ENCODE measurements around the gene RASD1.
"Not testable (repeated sequence)": the region's sequence is repeated elsewhere in the genome, so short reads cannot be mapped to it uniquely, and the experiment has no call there.

Gene RASD1

GRCh38 chr17:17468217-17469010 lies 27.8 kb downstream of the RASD1 start:
- DNase-seq, result no peak

DNA sequence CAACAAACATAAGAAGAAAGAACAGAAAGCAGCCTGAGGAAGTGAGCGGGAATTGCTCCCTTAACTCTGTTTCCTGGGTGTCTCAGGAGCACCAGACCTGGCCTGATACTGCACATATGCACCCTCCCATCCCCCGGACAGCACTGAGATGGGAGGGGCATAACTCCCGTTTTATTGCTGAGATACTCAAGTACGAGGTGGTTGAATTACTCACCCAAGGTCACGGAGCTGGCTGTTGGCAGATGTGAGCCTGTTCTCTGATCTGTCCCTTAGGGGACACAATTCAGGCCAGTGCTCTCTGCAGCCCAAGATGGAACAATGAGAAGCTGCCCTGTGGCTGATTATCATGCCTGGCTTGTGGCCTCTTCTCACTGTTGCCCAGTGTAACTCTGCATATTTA lies 28.5 kb downstream of the RASD1 start:
- no peak for DNase-seq

DNA sequence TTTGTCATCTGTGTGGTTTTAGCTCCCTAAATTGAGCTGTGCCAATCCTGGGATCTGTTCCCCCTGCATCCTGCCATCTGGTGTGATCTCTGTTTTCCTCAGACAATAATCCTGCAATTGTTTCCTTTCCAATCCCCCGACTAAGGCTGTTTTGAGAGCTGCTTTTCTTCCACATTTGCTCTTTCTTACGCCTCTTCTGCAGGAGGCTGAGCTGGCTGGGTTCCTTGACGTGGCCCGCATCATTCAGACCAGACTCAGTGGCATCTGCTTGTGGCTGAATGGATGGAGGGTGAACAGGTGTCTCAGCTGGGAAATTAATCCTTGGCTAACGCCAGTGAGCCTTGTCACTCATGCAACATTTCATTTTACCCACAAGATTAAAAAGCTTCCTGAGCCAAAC lies 29.2 kb downstream of the RASD1 start:
- DNase-seq, result no peak

- no peak for DNase-seq
Observed at GRCh38 chr17:17466511-17466910, 29.7 kb downstream of the RASD1 start.

- not testable (repeated sequence) for DNase-seq
Observed at GRCh38 chr17:17465878-17466277, 30.3 kb downstream of the RASD1 start.

DNA sequence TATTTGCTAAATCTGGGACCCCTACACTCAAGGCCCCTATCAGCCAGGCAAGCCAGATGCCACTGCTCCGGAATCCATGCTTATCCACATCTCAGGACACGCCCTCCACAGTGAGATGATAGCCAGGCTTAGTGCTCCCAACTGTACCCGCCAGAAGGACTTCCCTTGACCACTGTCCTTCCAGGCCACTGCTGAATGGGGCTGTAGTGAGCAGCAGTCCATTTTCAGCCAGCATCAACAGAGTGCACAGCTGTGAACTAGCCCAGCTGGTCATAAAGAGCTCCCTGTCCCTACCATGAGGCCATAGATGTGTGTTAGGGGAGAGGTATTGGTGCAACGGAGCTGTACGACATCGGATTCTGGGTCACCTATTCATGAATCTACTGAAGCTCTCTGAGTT lies 32.4 kb downstream of the RASD1 start:
- no peak for DNase-seq

DNA sequence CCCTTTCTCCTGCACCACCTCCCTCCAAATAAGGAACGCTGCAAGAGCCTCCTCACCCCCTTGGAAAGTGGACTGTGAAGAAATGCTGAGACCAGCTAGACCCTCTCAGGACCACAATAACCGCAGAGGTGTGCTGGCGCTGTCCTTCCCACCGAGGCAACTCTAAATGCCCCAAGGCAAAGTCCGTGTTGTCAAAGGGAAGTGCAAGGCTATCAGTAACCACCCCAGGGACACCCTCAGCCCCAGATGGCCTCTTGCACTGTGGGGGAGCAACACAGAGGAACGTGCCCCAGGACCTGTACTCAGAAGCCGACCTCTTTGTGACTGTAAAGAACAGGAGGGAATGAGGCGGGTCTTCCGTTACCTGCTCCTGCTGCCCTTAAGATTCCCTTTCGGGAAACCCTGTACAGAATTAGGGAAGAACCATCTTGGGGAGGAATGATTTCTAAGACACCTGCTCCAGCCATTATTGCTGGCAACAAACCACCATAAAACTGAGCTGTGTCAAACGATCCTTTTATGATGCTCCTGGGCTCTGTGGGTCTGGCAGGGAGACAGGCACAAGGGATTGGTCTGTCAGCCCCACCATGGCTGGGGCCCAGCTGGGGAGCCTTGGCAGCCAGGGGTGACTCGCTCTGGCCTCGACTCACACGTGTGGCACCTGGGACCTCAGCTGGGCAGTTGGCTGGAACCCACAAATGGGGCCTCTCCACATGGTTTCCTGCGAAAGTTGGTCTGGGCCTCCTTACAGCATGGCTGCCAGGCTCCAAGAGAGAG lies 34.0 kb downstream of the RASD1 start:
- no peak for DNase-seq

DNA sequence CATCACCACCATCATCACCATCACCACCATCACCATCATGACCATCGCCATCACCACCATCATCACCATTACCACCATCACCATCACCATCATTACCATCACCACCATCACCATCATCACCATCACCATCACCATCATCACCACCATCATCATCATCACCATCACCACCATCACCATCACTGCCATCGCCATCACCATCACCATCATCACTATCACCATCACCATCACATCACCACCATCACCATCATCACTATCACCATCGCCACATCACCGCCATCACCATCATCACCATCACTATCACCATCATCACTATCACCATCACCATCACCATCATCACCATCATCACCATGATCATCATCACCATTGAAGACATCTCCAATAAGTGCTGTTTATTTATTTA lies 36.2 kb downstream of the RASD1 start:
- no peak for DNase-seq

DNA sequence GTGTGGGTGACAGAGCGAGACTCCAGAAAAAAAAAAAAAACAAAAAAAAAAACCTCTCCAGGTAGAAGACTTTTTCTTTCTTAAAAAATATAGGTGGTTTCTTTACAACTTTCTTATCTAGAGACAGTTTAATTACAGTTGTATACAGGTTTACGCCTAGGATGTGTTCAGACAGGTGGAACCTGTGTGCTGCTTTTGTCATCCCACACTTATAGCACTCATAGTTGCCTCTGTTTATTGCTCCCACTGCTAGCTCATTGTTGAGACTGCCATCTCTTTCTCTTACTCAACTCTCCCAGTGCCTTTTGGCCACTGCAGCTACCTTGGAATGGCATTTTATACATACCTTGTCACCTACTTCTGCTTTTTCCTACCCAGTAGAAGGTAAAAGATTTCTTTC lies 38.5 kb downstream of the RASD1 start:
- DNase-seq, result no peak

DNA sequence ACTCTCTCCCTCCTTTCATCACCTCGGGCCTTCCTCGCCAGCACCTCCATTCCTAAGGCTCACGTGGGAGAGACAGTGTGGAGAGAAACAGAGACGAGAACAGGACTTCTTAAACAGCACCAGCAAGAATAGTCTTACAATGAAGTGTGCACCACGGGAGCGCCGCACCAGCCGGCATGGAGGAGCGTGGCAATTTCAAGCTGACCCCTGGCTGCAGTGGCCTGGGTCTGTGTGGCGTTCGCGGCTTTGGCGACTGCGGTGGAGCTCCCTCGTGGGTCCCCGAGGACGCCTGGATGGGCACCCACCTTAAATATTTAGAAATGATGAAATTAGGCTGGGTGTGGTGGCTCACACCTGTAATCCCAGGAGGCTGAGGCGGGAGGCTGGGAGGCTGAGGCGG lies 39.9 kb downstream of the RASD1 start:
- DNase-seq, result no peak

- DNase-seq, result no peak
Observed at GRCh38 chr17:17455173-17455572, 41.0 kb downstream of the RASD1 start.

DNA sequence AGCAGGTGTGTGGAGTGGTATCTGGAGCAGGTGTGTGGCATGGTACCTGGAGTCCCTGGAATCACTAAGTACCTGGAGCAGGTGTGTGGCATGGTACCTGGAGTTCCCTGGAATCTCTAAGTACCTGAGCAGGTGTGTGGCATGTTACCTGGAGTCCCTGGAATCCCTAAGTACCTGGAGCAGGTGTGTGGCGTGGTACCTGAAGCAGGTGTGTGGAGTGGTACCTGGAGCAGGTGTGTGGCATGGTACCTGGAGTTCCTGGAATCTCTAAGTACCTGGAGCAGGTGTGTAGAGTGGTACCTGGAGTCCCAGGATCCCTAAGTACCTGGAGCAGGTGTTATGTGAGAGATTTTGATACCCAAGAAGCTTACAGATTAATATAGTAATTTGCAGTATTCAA lies 41.5 kb downstream of the RASD1 start:
- DNase-seq, result not testable (repeated sequence)

GRCh38 chr17:17454276-17454675 lies 41.9 kb downstream of the RASD1 start:
- no peak for DNase-seq

- no peak for DNase-seq
Observed at GRCh38 chr17:17453088-17453487, 43.1 kb downstream of the RASD1 start.

DNA sequence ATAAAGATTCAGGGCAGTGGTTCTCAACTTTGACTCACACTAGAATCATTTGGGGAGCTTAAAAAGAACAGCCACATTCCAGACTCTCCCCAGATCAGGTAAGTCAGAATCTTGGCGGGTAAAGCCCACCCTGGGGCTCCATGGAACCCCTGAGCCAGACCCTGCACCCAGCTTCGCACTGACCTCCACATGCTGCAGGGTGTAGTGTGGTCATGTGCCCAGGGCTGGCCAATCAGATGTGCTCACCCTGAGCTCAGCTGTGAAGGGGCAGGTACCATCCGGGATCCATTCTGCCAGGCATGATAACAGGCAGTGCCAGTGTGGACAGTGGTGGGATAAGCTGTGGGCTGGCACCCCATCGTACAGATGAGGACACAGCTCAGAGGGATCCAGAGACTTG lies 47.5 kb downstream of the RASD1 start:
- DNase-seq, result no peak

DNA sequence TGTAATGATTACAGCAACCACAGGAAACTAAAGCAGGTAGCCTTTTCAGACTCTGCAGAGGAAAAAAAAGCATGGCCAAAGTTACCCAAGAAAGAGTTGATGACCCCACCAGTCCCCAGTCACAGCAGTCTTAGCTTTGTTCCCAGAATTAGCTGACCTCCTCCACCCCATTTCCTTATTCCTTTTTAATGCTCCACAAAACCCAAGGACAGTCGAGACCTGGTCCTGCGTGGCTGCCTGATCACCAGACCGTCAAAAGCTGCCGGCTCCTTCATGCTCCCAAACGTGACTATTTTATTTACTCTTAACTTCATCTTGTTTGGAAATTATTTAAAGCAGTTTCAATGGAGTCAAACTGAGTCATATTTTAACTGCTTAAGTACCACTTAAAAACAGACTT lies 48.1 kb downstream of the RASD1 start:
- no peak for DNase-seq

DNA sequence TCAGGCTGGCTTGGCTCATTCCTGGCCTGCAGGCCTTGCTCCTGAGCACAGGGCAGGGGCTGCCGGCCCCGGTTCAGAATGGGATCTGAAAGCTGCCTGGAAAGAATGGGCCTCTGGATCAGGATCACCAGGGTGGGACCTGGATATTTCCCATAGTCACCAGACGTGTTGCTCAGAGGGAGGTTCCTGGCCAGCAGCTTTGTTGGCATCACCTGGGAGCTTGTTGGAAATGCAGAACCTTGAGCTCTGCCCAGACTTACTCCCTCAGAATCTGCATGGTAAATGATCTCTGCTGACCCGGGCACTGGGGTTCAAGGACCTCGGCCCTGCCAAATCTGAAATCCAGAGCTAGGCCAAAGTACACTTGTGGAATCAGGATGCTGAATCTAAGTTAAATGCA lies 48.9 kb downstream of the RASD1 start:
- DNase-seq, result no peak

- no peak for DNase-seq
Observed at GRCh38 chr17:17446666-17447155, 49.5 kb downstream of the RASD1 start.

DNA sequence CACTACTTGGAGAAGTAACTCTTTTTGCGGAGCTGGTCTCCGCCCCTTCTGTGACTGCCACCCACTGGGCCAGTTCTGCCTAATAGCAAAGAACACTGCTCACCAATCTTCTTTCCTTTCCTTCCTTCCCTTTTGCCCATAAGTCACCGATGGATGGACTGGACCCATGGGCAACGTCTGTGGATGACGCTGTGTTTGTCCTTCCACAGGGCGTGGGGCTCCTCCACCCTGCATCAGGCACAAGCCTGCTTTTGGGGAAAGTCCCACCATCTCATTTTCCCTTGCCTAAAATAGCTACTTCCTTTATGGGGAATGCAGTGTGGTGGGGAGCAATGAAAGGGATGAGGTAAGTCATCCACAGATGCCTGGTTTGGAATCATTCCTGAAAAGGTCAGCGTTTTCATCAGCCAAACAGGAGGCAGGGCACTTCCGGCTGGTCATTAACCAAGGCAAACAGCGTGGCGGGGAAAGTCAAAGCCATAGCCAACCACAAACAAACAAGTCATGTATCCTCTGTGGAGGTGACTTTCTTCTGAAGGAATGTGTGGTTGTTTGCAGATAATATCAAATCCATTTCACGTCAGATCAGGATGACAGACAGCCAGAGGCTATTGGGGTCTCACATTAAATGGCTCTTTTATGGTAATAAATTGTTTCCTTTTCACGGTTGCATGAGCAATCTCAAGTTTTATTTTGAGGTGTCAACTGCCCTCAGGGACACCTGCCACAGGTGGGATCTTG lies 50.1 kb downstream of the RASD1 start:
- no peak for DNase-seq

DNA sequence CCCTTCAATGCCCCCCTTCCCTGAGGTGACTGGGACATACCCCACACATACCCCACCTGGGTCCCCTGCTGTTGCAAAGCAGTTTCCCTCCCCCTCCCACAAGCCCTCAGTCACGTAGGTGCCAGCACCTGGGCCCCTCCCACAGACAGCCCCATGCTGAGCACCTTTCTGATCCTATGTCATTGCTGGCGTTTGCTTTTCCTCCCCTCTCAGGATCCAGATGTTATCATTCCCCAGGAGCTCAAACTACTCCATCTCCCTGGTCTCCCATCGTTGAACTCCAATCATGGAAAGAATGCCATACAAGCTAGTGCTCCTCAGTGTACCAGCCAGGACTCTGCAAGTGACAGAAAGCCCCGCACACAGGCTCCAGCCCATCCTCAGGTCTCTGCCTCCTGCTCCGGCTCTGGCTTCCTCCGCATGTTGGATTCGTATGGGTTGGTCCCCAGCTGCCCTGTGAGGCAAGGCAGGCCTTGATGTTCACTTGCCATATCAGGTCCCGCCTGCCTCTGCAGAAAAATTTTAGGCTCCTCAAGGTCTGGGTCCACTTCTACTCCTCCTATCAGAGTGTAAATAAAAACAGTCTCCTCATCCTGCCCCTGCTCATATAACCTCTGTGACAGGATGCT lies 50.8 kb downstream of the RASD1 start:
- no peak for DNase-seq

Measured in stimulated activated CD8-positive, alpha-beta memory T cell treated with anti-CD3 and anti-CD28 coated beads, Interleukin-4, amount 100 ng/mL, for 48 hours (primary cell).